Progenitor cell of endocrine pancreas (in vitro differentiated cells): ENCODE measurements around the gene TNFRSF14. TPM values are rescaled to one million over a fixed set of nuclear protein-coding genes. Genes with fewer than 3 reads are reported as not detected.

ENCODE experiments used
- DNase-seq: peaks from one replicate; pipeline ENCODE4 v3.0.0; 2021; ENCODE audit warnings: low spot score; ENCODE audit not compliant: unreplicated experiment
- H3K27ac Mint-ChIP-seq: 2 replicates; pipeline ENCODE4 v1.8.0; 2021; ENCODE audit warnings: mild to moderate bottlenecking, moderate library complexity, mixed read lengths
- H3K27me3 Mint-ChIP-seq: 2 replicates; pipeline ENCODE4 v1.8.0; 2021; ENCODE audit warnings: mixed read lengths
- H3K36me3 Mint-ChIP-seq: 2 replicates; pipeline ENCODE4 v1.8.0; 2022; ENCODE audit warnings: mixed read lengths; ENCODE audit not compliant: insufficient read depth
- H3K4me1 Mint-ChIP-seq: 2 replicates; pipeline ENCODE4 v1.8.0; 2021; ENCODE audit warnings: low read depth, mixed read lengths
- H3K4me3 Mint-ChIP-seq: 2 replicates; pipeline ENCODE4 v1.8.0; 2021; ENCODE audit warnings: low read depth, mild to moderate bottlenecking, moderate library complexity, mixed read lengths
- H3K9me3 Mint-ChIP-seq: 2 replicates; pipeline ENCODE4 v1.8.0; 2021; ENCODE audit warnings: low read depth, mixed read lengths
- CTCF ChIP-seq: fragments of 200-600 bp; sonication (generic); IDR thresholded peaks from one replicate; pipeline ENCODE4 v1.5.0; 2021; ENCODE audit warnings: antibody characterized with exemption, mild to moderate bottlenecking; ENCODE audit not compliant: unreplicated experiment
- total RNA-seq: library from RNA; stranded (reverse); gene quantifications from 2 replicates; pipeline ENCODE4 v1.2.1, GENCODE V29; 2021

TNFRSF14 gene
- total RNA-seq, 1 donor from 2014 or later: 0.41 TPM

- no peak overlapping the region for H3K4me3 Mint-ChIP-seq
- H3K36me3 Mint-ChIP-seq: peaks cover 5% of the 10 kb centered on the region
- peaks cover 2% of the 10 kb centered on the region for H3K4me1 Mint-ChIP-seq
- DNase-seq: no peak
- H3K9me3 Mint-ChIP-seq: no peaks in the 10 kb centered on the region
- no peak for TF ChIP-seq CTCF
- H3K27me3 Mint-ChIP-seq: no peaks in the 10 kb centered on the region
- no peak overlapping the region for H3K27ac Mint-ChIP-seq
Measured at GRCh38 chr1:2590233-2591141, 34.3 kb downstream of the TNFRSF14 start.

- H3K27me3 Mint-ChIP-seq: no peaks in the 10 kb centered on the region
- H3K4me3 Mint-ChIP-seq: no peak overlapping the region
- H3K9me3 Mint-ChIP-seq: no peaks in the 10 kb centered on the region
- H3K4me1 Mint-ChIP-seq: peaks cover 1% of the 10 kb centered on the region
- H3K36me3 Mint-ChIP-seq: peaks cover 5% of the 10 kb centered on the region
- no peak for DNase-seq
- no peak overlapping the region for H3K27ac Mint-ChIP-seq
- TF ChIP-seq CTCF: no peak
Measured at GRCh38 chr1:2591233-2591580, 35.0 kb downstream of the TNFRSF14 start.

- TF ChIP-seq CTCF: no peak
- Mint-ChIP-seq H3K36me3 (peaks cover 5% of the 10 kb centered on the region), H3K27me3 (no peaks in the 10 kb centered on the region), H3K4me1 (peaks cover 1% of the 10 kb centered on the region), H3K4me3 (no peak overlapping the region), H3K27ac (no peak overlapping the region), H3K9me3 (no peaks in the 10 kb centered on the region)
- no peak for DNase-seq
Measured at GRCh38 chr1:2591581-2592261, 35.5 kb downstream of the TNFRSF14 start.

GRCh38 chr1:2592672-2593071 is 36.5 kb downstream of the TNFRSF14 start:
- Mint-ChIP-seq H3K36me3 (peaks cover 5% of the 10 kb centered on the region), H3K4me1 (no peaks in the 10 kb centered on the region), H3K9me3 (no peaks in the 10 kb centered on the region), H3K4me3 (no peak overlapping the region), H3K27ac (no peak overlapping the region), H3K27me3 (peaks cover 4% of the 10 kb centered on the region)
- DNase-seq: no peak
- TF ChIP-seq CTCF: no peak

GRCh38 chr1:2593251-2593878 is 37.2 kb downstream of the TNFRSF14 start:
- H3K27me3 Mint-ChIP-seq: peaks cover 4% of the 10 kb centered on the region
- DNase-seq: no peak
- no peak for TF ChIP-seq CTCF
- no peak overlapping the region for H3K27ac Mint-ChIP-seq
- no peak overlapping the region for H3K4me3 Mint-ChIP-seq
- H3K9me3 Mint-ChIP-seq: peaks cover under 1% of the 10 kb centered on the region
- no peaks in the 10 kb centered on the region for H3K4me1 Mint-ChIP-seq
- H3K36me3 Mint-ChIP-seq: peaks cover 5% of the 10 kb centered on the region
